ENCODE measurements around the gene DMXL2. TPM values are rescaled to one million over a fixed set of nuclear protein-coding genes. Genes with fewer than 3 reads are reported as not detected.

The DMXL2 gene
- total and polyA plus RNA-seq, 12 donors, result 4.5 to 18.6 (median 6.9) TPM

DNA sequence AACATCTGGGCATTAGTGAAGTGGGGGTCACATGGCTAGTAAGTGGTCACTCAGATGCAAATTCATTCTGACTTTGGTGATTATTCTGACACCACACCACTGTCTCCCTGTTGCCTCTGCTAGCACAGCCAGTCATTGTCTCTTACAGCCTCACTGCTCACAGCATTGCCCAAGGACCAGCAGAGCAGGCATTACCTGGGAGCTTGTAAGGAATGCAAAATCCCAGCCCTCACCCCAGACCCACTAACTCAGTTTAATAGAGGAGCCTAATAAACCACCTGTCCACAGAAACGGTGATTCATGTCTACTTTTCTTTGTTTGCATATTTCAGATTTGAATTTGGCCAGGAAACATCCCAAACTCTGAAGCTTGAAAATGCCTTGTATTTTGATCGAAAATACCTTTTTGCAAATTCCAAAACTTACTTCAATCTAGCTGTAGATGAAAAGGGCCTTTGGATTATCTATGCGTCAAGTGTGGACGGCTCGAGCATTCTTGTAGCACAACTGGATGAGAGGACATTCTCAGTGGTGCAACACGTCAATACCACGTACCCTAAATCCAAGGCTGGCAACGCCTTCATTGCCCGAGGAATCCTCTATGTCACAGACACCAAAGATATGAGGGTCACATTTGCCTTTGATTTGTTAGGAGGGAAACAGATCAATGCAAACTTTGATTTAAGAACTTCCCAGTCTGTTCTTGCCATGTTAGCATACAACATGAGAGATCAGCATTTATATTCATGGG lies 218.4 kb downstream of the DMXL2 start:
- ATAC-seq, result no peak
- Histone ChIP-seq H3K36me3 (no peaks in the 10 kb centered on the region), H3K9me3 (no peaks in the 10 kb centered on the region), H3K4me1 (peaks cover 0 to 6% (median 0%) of the 10 kb centered on the region in 9 donors), H3K27me3 (peaks cover 0 to 3% (median 0%) of the 10 kb centered on the region in 7 donors), H3K4me3 (no peak overlapping the region), H3K27ac (no peak overlapping the region)
- no peak for TF ChIP-seq CTCF (IDR thresholded peaks at IDR 0.05)
- DNase-seq, result no peak
- 82 to 86% methylated on average over 9 of the region's 9 CpGs for WGBS, 2 donors
- intact Hi-C loops (cut with DNase I), result loop anchor here in 2 of 10 donors (2.0 to 5.0 kb wide), 2 partner anchors 241 to 242 kb away; no protein-coding TSS in a partner anchor

- DNase-seq, result no peak
- Histone ChIP-seq H3K4me1 (peaks cover 0 to 6% (median 0%) of the 10 kb centered on the region in 9 donors), H3K4me3 (no peak overlapping the region), H3K36me3 (no peaks in the 10 kb centered on the region), H3K9me3 (no peaks in the 10 kb centered on the region), H3K27ac (no peak overlapping the region), H3K27me3 (peaks cover 0 to 3% (median 0%) of the 10 kb centered on the region in 7 donors)
- WGBS, 2 donors, result 62 to 70% methylated on average over 8 of the region's 8 CpGs
- no peak for ATAC-seq
- TF ChIP-seq CTCF (IDR thresholded peaks at IDR 0.05), result peak; percentile 15 to 63 (median 52)
- intact Hi-C loops (cut with DNase I), result loop anchor here in 2 of 10 donors (2.0 to 5.0 kb wide), 2 partner anchors 240 to 241 kb away; no protein-coding TSS in a partner anchor
These were observed 219.3 kb downstream of the DMXL2 start for GRCh38 chr15:51403072-51403878.

GRCh38 chr15:51401872-51402517 lies 220.6 kb downstream of the DMXL2 start:
- no peaks in the 10 kb centered on the region for H3K36me3 ChIP-seq
- H3K27ac ChIP-seq, result no peak overlapping the region
- peak in 5 of 8 donors; percentile 46 to 59 (median 47) for ATAC-seq
- TF ChIP-seq CTCF (IDR thresholded peaks at IDR 0.05), result peak in 8 of 9 donors; percentile 34 to 72 (median 54)
- peak; percentile 27 to 34 for DNase-seq
- 41% methylated on average over 12 of the region's 12 CpGs for WGBS, 2 donors
- peaks cover 0 to 6% (median 0%) of the 10 kb centered on the region in 9 donors for H3K4me1 ChIP-seq
- peaks cover 0 to 3% (median 0%) of the 10 kb centered on the region in 7 donors for H3K27me3 ChIP-seq
- H3K4me3 ChIP-seq, result no peak overlapping the region
- intact Hi-C loops (cut with DNase I), result loop anchor here in 2 of 10 donors (2.0 to 5.0 kb wide), 2 partner anchors 239 to 240 kb away; no protein-coding TSS in a partner anchor
- no peaks in the 10 kb centered on the region for H3K9me3 ChIP-seq

Measured in heart right ventricle (tissue), 16 donors.